Measurements from ENCODE around the gene RNF7.

Gene RNF7

DNA sequence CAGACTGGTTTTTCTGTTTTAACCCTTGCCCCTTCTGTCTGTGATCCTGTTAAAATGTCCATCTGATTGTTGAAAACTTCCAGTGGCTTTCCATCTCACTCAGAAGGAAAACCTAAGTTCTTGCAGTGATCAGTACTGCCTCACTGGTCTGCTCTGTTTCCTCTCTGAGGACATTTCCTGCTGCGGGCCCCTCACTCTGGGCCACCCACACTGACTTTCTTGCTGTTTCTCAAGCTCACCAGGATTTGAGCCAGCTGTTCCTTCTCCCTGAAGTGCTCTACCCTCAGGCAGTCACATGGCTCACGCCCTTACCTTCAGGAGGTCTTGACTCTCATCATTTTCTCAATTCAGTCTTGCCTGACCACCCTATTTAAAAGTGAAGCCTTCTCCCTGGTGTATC is 26.9 kb downstream of the RNF7 start:
- no peak for DNase-seq
- no peaks in the 10 kb centered on the region for H3K36me3 ChIP-seq
- H3K27ac ChIP-seq, result no peak overlapping the region

GRCh38 chr3:141767066-141767465 is 29.0 kb downstream of the RNF7 start:
- Histone ChIP-seq H3K36me3 (no peaks in the 10 kb centered on the region), H3K27ac (no peak overlapping the region), H3K4me3 (ENCODE audit: low read depth, low read length) (no peak overlapping the region), H3K27me3 (ENCODE audit: insufficient read depth, low read depth, severe bottlenecking) (no peaks in the 10 kb centered on the region), H3K9me3 (ENCODE audit: severe bottlenecking) (no peaks in the 10 kb centered on the region)
- TF ChIP-seq, protein P1, sequence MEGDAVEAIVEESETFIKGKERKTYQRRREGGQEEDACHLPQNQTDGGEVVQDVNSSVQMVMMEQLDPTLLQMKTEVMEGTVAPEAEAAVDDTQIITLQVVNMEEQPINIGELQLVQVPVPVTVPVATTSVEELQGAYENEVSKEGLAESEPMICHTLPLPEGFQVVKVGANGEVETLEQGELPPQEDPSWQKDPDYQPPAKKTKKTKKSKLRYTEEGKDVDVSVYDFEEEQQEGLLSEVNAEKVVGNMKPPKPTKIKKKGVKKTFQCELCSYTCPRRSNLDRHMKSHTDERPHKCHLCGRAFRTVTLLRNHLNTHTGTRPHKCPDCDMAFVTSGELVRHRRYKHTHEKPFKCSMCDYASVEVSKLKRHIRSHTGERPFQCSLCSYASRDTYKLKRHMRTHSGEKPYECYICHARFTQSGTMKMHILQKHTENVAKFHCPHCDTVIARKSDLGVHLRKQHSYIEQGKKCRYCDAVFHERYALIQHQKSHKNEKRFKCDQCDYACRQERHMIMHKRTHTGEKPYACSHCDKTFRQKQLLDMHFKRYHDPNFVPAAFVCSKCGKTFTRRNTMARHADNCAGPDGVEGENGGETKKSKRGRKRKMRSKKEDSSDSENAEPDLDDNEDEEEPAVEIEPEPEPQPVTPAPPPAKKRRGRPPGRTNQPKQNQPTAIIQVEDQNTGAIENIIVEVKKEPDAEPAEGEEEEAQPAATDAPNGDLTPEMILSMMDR (IDR thresholded peaks at IDR 0.05; ENCODE audit: low read depth, low read length), result no peak
- DNase-seq, result no peak

More for the DNA sequence above, 26.9 kb downstream of the RNF7 start:
- H3K4me3 ChIP-seq (ENCODE audit: low read depth, low read length), result no peak overlapping the region
- H3K27me3 ChIP-seq (ENCODE audit: insufficient read depth, low read depth, severe bottlenecking), result no peaks in the 10 kb centered on the region
- H3K9me3 ChIP-seq (ENCODE audit: severe bottlenecking), result no peaks in the 10 kb centered on the region
- TF ChIP-seq, protein P1 (IDR thresholded peaks at IDR 0.05; ENCODE audit: low read depth, low read length), result no peak

- H3K36me3 ChIP-seq, result no peaks in the 10 kb centered on the region
- no peak overlapping the region for H3K27ac ChIP-seq
- TF ChIP-seq, protein P1 (IDR thresholded peaks at IDR 0.05; ENCODE audit: low read depth, low read length), result no peak
- DNase-seq, result no peak
- no peak overlapping the region for H3K4me3 ChIP-seq (ENCODE audit: low read depth, low read length)
- H3K9me3 ChIP-seq (ENCODE audit: severe bottlenecking), result no peaks in the 10 kb centered on the region
- H3K27me3 ChIP-seq (ENCODE audit: insufficient read depth, low read depth, severe bottlenecking), result no peaks in the 10 kb centered on the region
Observed at GRCh38 chr3:141769221-141769894, 31.3 kb downstream of the RNF7 start.

DNA sequence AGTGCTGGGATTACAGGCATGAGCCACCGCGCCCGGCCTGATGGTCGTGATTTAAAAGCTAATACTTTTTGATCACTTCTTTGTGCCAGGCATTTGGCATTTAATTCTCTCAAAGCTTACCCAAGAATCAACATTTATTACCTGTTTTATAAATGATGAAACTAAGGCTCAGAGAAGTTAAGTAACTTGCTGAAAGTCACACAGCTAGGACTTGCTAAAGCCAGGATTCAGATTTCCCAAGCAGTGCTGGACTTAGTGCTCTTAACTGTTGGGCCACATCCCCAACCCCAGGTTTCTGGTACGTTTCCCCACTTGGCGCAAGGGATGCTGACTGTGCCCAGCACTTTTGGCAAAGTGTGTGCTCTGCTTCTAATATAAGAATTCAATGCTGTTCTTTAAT is 35.6 kb downstream of the RNF7 start:
- H3K27ac ChIP-seq, result no peak overlapping the region
- no peaks in the 10 kb centered on the region for H3K27me3 ChIP-seq (ENCODE audit: insufficient read depth, low read depth, severe bottlenecking)
- no peaks in the 10 kb centered on the region for H3K36me3 ChIP-seq
- no peaks in the 10 kb centered on the region for H3K9me3 ChIP-seq (ENCODE audit: severe bottlenecking)
- no peak for DNase-seq
- TF ChIP-seq, protein P1 (IDR thresholded peaks at IDR 0.05; ENCODE audit: low read depth, low read length), result no peak
- no peak overlapping the region for H3K4me3 ChIP-seq (ENCODE audit: low read depth, low read length)

- no peak overlapping the region for H3K4me3 ChIP-seq (ENCODE audit: low read depth, low read length)
- H3K27me3 ChIP-seq (ENCODE audit: insufficient read depth, low read depth, severe bottlenecking), result no peaks in the 10 kb centered on the region
- H3K36me3 ChIP-seq, result no peaks in the 10 kb centered on the region
- H3K9me3 ChIP-seq (ENCODE audit: severe bottlenecking), result no peaks in the 10 kb centered on the region
- H3K27ac ChIP-seq, result no peak overlapping the region
- TF ChIP-seq, protein P1 (IDR thresholded peaks at IDR 0.05; ENCODE audit: low read depth, low read length), result no peak
- no peak for DNase-seq
Observed at GRCh38 chr3:141776376-141776775, 38.3 kb downstream of the RNF7 start.

GRCh38 chr3:141776885-141777284 is 38.8 kb downstream of the RNF7 start:
- Histone ChIP-seq H3K4me3 (ENCODE audit: low read depth, low read length) (no peak overlapping the region), H3K27me3 (ENCODE audit: insufficient read depth, low read depth, severe bottlenecking) (no peaks in the 10 kb centered on the region), H3K27ac (no peak overlapping the region), H3K36me3 (no peaks in the 10 kb centered on the region), H3K9me3 (ENCODE audit: severe bottlenecking) (no peaks in the 10 kb centered on the region)
- TF ChIP-seq, protein P1 (IDR thresholded peaks at IDR 0.05; ENCODE audit: low read depth, low read length), result no peak
- DNase-seq, result no peak

Data from WERI-Rb-1 (cell line).